NCI-H1105 (cell line): ENCODE measurements around the gene CACNA1D.
"Not testable (repeated sequence)": the region's sequence is repeated elsewhere in the genome, so short reads cannot be mapped to it uniquely, and the experiment has no call there.

ENCODE experiments used
- DNase-seq: peaks from one replicate; lab custom pipeline; 2025; lab: John Stamatoyannopoulos, UW

Gene CACNA1D

DNA sequence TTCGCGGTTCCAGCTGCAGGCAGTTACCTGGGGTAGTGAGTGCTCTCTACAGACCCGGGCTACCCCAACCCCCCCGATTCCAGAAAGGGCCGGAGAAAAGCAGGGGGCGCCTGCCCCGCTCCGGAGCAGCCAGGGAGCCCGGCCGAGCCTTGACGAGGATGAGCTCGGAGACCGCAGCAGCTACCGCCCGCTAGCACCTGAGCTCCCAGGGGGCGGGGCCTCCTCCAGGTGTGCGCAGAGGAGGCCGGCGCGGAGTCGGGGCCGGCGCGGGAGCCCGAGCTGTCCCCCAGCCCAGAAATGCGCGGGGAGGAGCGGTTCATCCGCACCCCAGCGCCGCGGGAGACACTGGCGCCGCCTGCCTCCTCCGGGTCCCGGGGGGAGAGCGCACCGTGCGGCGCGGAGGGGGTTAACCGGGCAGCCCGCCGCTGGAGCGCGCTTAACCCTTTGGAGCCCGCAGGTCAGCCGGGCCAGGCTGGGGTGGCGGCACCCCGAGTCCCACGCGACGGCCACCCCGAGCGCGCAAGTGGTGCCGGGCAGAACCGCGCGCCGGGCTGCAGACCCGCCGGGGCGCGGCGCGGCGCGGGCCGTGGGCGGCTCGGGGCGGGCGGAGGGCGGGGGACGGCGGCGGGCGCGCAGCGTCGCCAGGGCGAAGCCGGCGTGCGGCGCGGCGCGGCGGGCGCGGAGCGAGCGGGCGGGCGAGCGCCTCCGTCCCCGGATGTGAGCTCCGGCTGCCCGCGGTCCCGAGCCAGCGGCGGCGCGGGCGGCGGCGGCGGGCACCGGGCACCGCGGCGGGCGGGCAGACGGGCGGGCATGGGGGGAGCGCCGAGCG lies at the start of gene CACNA1D:
Gene CACNA1D, plus strand, starts transcription at position 649 of the 829 bp plus-strand sequence. CDS start 556 bp downstream, outside the sequence.
- peak; percentile 47 for DNase-seq

DNA sequence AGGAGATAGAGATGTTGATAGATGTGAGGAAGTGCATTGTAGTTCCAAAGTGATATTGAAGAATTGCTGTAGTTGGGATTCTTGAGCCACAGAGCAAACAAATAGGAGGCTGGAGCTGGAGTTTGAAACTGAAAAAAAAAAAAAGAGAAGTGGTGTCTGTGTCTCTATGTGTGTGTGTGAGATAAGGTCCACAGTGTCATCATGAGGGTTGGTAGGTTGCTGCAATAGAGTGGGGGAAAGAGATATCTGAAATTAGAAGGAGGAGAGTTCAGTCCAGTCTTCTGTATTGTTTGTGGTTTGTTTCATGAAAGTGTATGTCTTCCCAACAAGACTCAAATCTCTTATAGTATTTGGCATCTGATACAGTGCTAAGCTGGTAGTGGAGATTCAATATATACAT lies 37.3 kb upstream of the CACNA1D start:
- no peak for DNase-seq

DNA sequence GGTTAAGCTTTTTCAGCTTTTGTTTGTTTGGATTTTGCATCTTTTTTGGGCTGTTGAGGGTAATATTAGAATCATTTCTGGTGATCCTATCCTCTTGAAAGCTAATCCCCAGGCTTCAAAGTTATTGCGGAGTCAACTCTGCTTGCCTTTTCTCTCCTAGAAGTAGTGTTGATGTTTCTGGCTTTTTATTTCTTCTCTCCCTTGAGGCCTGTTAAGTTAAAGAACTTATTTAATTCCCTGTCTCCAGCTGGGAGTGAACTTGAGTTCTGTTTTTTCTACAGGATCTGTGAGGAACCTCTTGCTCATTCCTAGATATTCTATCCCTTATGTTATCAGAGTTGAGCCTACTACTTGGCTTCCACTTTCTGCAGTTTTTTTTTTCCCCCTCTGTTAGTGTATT lies 34.1 kb upstream of the CACNA1D start:
- no peak for DNase-seq

GRCh38 chr3:53464424-53464823 lies 30.0 kb upstream of the CACNA1D start:
- no peak for DNase-seq

- DNase-seq, result not testable (repeated sequence)
Observed at GRCh38 chr3:53469758-53470157, 24.7 kb upstream of the CACNA1D start.

GRCh38 chr3:53473422-53473821 lies 21.0 kb upstream of the CACNA1D start:
- DNase-seq, result no peak

- not testable (repeated sequence) for DNase-seq
Observed at GRCh38 chr3:53476372-53476771, 18.0 kb upstream of the CACNA1D start.

DNA sequence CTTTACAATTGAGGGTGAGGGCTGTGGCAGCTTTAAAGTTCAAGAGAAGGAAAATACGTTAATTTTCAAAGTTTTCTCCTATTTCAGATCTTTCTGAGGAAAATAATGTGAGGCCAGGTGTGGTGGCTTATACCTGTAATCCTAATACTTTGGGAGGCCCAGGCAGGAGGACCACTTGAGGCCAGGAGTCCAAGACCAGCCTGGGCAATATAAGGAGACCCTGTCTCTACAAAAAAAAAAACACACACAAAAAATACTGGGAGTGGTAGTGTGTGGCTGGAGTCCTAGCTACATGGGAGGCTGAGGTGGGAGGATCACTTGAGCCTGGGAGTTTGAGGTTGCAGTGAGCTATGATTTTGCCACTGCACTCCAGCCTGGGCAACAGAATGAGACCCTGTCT lies 16.7 kb upstream of the CACNA1D start:
- not testable (repeated sequence) for DNase-seq

- DNase-seq, result no peak
Observed at GRCh38 chr3:53478166-53478830, 16.1 kb upstream of the CACNA1D start.

DNA sequence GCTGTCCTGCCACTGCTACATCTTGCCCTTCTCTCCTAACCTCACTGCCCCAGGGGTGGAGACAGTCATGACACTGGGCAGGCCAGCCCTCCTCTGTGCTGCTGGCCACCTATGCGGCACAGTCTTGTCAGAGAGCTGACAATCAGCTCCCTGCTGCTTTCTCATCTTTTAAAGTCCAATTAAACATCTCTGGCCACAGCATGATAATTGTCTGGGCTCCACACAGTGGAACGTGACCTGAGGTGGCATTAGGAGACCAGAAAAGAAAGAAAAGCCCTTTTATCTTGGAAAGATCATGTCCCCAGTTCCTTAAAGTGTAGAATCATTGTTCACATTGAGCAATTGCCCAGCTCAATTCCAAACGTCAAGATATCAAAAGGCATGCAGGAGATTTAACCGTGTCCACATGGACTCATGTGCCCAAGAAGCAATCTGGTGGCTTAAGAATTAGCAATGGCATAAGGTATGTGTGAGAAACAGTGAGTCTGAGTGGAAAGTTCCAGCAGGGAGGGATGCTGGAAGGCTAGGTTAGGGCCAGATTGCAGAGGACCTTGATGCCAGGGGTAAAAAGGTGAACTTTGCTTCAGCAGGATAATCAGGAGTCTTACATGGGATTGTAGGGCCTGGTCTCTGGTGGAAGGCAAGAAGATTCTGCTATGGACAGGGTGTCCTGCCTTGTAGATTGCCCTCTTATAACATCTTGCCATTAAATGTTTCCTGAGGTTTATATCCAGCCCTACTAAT lies 15.3 kb upstream of the CACNA1D start:
- DNase-seq, result no peak

DNA sequence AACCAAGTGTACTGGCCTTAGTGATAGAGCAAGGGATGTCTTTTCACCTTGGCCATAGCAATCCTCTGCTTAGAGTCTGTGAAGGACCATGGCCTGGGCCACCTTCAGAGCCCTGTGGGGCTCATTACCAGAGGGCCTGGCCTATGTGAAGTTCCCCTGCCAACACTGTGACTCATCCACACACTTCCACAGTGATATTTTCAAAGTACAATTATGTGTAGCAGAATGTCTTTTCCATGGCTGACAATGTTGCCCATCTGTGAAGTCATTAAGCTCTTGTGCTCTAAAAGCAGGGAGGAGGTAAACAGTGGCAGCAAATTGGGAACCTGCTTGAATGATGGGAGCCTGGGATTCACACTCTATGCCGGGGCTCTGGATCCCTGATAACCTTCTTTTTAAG lies 12.2 kb upstream of the CACNA1D start:
- no peak for DNase-seq

- DNase-seq, result no peak
Observed at GRCh38 chr3:53483821-53484220, 10.6 kb upstream of the CACNA1D start.

- DNase-seq, result no peak
Observed at GRCh38 chr3:53484984-53485383, 9.4 kb upstream of the CACNA1D start.

GRCh38 chr3:53485675-53486403 lies 8.6 kb upstream of the CACNA1D start:
- DNase-seq, result no peak

DNA sequence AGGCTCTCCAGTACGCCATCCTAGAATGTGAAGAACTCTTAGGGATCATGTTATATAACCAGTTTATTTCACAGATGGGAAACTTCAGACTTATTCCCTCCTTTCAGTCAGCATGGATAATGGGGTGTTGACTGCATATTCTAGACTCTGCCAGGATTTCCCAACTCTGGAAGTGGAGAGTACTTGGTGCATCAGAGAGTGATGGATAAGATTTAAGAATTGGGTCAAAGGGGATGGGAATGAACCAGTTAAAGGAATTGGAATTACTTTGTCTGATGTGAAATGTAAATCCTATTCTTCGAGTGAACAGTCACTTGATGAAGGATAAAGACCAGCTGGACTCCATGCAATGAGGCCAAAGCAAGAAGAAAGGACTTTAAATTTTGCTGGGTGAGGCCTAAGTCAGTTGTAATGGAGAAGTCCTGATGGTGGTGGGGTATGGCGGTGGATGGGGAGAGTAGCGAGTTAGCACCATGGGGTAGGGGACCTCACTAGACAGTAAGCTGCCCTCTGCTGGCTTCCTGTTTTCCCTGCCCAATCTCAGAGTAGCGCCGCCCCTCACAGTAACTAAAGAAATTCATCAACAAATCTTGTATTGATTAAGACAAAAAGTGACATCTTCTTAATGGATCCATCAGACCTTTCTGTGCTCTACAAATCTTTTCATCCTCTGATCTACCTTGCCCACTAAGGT lies 7.3 kb upstream of the CACNA1D start:
- no peak for DNase-seq

GRCh38 chr3:53489386-53489785 lies 5.0 kb upstream of the CACNA1D start:
- no peak for DNase-seq

DNA sequence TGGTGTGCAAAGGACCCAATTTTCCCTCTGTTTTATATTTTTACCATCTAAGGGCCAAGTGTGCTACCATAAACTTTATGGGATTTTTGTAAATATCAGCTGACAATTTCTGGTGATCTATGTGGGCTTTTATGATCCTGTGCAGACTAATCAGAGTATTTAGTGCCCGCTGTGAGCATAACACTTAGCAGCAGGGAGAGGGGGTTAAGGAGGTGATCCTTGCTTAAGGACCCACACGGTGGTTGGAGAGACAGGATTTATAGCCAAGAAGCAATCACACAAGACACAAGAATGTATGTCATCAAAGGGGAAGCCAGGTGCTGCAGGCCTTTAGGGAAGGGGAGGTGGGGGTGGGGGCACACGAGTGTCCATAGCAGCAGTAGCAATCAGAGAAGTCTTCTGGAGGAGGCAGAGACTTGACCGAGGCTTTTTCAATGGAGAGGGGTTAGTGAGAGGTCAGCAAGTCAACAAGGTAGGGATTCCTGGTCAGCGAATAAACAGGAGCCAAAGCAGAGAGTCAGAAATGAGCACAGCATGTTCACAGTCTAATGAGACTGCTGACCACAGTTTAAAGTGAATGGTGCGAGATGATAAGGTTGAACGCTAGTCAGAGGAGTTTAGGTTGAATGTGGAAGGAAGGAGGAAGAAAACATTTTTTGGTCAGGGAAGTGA lies 4.5 kb upstream of the CACNA1D start:
- no peak for DNase-seq

DNA sequence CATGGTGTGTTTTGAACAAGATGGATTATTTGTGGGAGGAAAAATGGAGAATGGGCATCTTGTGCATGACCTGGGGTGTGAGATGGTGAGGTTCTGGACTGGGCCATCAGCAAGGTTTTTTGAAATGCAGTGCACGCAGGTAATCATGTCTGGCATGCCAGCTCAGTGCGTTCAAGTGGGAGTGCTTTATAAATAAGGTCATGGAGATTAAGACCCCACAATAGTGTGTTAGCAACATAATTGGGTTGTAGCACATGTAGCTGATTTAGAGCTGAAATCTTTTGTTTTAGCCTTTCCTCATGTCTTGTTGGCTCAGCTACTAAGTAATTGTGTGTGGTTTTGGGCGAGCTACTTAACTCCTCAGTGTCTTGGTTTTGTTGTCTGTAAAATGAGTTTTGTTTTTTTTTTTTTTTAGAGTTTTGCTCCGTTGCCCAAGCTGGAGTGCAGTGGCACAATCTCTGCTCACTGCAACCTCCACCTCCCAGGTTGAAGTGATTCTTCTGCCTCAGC lies 3.9 kb upstream of the CACNA1D start:
- no peak for DNase-seq

- no peak for DNase-seq
Observed at GRCh38 chr3:53491276-53491675, 3.1 kb upstream of the CACNA1D start.

- DNase-seq, result no peak
Observed at GRCh38 chr3:53493595-53493962, 832 bp upstream of the CACNA1D start.

GRCh38 chr3:53495146-53495519 lies 722 bp downstream of the CACNA1D start:
- peak; percentile 1 for DNase-seq
